T-helper 17 cell (primary cell): Measurements from ENCODE around the gene SUSD3. TPM values are rescaled to one million over a fixed set of nuclear protein-coding genes. Genes with fewer than 3 reads are reported as not detected.

Experiments
- ATAC-seq: fragments of 150-1000 bp; cut with Tn5 transposase; 2 replicates; pipeline ENCODE4 v1.10.0; 2021; ENCODE audit warnings: mild to moderate bottlenecking, moderate library complexity
- DNase-seq, 3 donors: peaks; one replicate each; pipeline versions ENCODE4 v3.0.0 to v3.0.0-alpha.2; 2020 to 2021
- H3K9me3 ChIP-seq: one replicate; pipeline ENCODE4 v1.7.0; 2013; ENCODE audit warnings: low read length, mild to moderate bottlenecking; ENCODE audit not compliant: control insufficient read depth, poor library complexity, severe bottlenecking
- H3K27ac Mint-ChIP-seq: one replicate; pipeline ENCODE4 v1.8.0; 2022; ENCODE audit warnings: mild to moderate bottlenecking, moderate library complexity, mixed read lengths
- H3K27me3 Mint-ChIP-seq: one replicate; pipeline ENCODE4 v1.8.0; 2022; ENCODE audit warnings: mixed read lengths
- H3K36me3 Mint-ChIP-seq: one replicate; pipeline ENCODE4 v1.8.0; 2022; ENCODE audit warnings: low read depth, mixed read lengths
- H3K4me1 Mint-ChIP-seq: one replicate; pipeline ENCODE4 v1.8.0; 2022; ENCODE audit warnings: mild to moderate bottlenecking, mixed read lengths
- H3K4me3 Mint-ChIP-seq: one replicate; pipeline ENCODE4 v1.8.0; 2022; ENCODE audit warnings: mild to moderate bottlenecking, moderate library complexity, mixed read lengths
- total RNA-seq, 4 donors: library from RNA in 2 of 4; stranded (reverse) in 2 of 4; gene quantifications; one replicate each; pipeline ENCODE4 v1.2.3 and lab custom pipeline; 2022 to 2026

SUSD3 gene
- total RNA-seq, 2 donors from 2014 or later = 47.2 to 62.3 TPM

DNA sequence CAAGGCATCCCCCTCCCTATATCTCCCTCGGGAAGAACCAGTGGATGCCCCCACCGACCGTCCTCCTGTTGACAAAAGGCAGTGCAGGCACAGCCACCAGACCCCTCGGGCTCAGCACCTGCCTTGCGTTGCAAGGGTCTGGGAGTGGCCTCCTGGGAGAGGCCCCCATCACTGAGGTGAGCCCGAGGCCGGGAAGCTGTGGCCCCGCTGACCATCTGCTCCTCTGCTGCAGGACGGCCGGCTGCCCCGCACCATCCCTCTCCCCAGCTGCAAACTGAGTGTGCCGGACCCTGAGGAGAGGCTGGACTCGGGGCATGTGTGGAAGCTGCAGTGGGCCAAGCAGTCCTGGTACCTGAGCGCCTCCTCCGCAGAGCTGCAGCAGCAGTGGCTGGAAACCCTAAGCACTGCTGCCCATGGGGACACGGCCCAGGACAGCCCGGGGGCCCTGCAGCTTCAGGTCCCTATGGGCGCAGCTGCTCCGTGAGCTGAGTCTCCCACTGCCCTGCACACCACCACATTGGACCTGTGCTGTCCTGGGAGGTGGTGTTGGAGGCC is 23.3 kb upstream of the SUSD3 start:
- peaks cover 29% of the 10 kb centered on the region for H3K4me1 Mint-ChIP-seq
- H3K27ac Mint-ChIP-seq = peak overlapping the region; percentile 83
- H3K4me3 Mint-ChIP-seq = no peak overlapping the region
- no peaks in the 10 kb centered on the region for H3K27me3 Mint-ChIP-seq
- DNase-seq = no peak
- ATAC-seq = no peak
- peaks cover 9% of the 10 kb centered on the region for H3K36me3 Mint-ChIP-seq
- H3K9me3 ChIP-seq = no peaks in the 10 kb centered on the region

DNA sequence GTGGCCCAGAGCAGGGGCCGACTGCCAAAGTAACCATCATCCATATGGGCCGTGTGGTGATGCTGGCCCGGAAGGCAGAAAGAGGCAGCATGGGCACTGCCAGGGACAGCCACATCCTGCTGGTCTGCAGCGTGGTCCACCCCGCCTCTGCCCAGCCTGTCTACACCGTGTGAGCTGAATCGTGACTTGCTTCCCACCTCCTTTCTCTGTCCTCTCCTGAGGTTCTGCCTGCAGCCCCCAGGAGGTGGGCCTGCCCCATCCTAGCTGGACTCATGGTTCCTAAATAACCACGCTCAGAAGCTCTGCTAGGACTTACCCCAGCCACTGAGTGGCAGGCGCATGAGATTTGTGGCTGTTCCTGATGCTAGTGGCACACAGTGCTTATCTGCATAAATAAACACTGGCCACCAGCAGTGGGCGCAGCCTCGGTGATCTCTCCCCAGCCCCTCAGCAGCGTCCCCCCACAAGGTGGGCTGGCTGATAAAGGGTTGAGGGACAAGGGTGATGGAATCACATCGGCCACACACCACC is 22.6 kb upstream of the SUSD3 start:
- Mint-ChIP-seq H3K4me3 (peak overlapping the region; percentile 9), H3K27me3 (no peaks in the 10 kb centered on the region), H3K27ac (peak overlapping the region; percentile 87), H3K4me1 (peaks cover 29% of the 10 kb centered on the region), H3K36me3 (peaks cover 5% of the 10 kb centered on the region)
- no peak for ATAC-seq
- H3K9me3 ChIP-seq = no peaks in the 10 kb centered on the region
- no peak for DNase-seq

DNA sequence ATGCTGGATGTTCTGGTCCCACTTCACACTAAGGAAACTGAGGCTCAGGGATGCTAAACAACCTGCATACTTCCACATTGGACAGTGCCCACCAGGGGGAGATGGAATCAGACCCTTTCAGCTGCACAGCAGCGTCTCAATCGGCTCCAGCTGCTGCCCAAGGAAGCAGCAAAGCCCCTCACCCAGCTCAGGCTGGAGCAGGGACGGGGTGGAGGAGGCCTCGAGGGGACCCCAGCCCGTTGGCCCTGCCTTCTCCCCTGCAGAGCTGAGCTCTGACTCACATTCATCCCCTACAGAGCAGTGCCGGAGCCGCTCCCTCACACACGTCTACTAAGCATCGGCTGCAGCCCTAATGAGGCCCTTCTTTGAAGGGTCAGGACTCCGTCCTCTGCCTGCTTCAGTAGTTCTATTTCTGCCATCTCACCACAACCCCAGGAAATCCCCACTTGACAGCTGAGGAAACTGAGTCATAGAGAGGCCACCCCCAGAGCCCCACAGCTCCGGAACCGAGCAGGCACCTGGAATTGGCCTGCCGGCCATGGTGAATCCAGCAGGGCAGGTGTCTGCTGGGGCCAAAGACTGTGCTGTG is 21.5 kb upstream of the SUSD3 start:
- Mint-ChIP-seq H3K4me1 (peaks cover 27% of the 10 kb centered on the region), H3K4me3 (no peak overlapping the region), H3K27ac (peak overlapping the region; percentile 87), H3K36me3 (peaks cover 2% of the 10 kb centered on the region), H3K27me3 (no peaks in the 10 kb centered on the region)
- DNase-seq (no peak), ATAC-seq (peak; percentile 13)
- H3K9me3 ChIP-seq = no peaks in the 10 kb centered on the region

DNA sequence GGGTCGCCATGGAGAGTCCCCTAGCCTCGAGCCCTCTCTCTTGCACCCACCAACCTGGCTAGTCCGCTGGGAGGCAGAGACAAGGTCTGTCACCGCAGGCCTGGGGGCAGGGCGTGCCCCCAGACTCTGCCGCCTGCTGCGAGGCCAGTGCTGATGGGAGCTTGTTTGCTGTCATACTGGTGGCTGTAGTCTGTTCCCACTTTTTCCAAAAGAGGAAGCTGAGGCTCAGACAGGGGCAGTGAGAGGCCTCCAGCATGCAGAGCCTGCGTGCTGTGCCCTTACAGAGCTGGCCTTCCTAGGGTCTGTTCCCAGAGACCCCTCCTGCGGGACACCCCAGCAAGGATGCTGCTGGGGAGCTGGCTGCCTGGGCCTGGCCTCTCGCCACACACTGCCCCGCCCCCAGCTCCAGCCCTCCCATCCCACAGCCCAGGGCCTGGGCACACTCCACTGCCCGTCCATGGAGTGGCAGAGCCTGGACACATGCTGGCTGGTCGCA is 21.0 kb upstream of the SUSD3 start:
- ATAC-seq (peak; percentile 22), DNase-seq (no peak)
- H3K9me3 ChIP-seq = no peaks in the 10 kb centered on the region
- peaks cover 29% of the 10 kb centered on the region for H3K4me1 Mint-ChIP-seq
- no peaks in the 10 kb centered on the region for H3K36me3 Mint-ChIP-seq
- peak overlapping the region; percentile 87 for H3K27ac Mint-ChIP-seq
- no peaks in the 10 kb centered on the region for H3K27me3 Mint-ChIP-seq
- H3K4me3 Mint-ChIP-seq = no peak overlapping the region

DNA sequence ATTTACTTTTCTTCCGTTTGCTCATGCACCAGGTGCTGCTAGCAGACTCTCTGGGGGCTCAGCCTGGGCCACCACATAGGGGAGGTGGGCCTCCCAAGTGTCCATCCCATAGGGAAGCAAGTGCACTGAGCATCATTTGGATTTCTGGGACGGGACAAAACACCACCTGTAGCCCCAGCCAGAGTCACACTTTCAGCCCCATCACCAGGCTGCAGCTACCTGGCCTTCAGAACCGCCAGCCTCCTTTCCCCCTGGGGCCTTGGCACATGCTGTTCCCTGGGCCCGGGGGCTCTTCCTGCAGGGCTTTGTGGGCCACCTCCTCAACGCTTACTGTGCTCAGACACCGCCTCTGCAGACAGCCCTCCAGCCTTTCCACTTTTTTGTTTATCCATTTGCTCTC is 19.6 kb upstream of the SUSD3 start:
- DNase-seq = no peak
- Mint-ChIP-seq H3K4me1 (peaks cover 28% of the 10 kb centered on the region), H3K27ac (peak overlapping the region; percentile 87), H3K27me3 (no peaks in the 10 kb centered on the region), H3K36me3 (no peaks in the 10 kb centered on the region), H3K4me3 (no peak overlapping the region)
- ATAC-seq = no peak
- H3K9me3 ChIP-seq = no peaks in the 10 kb centered on the region

DNA sequence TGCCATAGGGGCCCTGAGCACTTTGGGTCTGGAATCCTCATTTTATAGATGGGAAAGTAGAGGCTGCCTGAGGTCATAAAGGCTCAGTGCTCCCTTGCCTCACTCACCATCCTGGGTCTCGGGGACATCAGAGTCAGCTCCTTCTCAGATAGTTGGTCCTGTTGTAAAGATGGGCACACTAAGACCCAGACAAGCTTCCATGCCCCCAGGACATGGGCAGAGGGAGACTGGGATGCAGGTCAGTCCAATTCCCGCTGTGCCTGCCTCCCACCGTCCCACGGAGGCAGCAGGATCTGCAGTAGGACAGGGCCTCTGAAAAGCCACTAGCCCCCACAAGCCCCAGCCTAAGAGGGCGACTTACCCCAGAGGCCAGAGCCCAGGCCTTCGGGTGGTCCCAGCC is 19.0 kb upstream of the SUSD3 start:
- Mint-ChIP-seq H3K4me1 (peaks cover 29% of the 10 kb centered on the region), H3K4me3 (no peak overlapping the region), H3K27me3 (no peaks in the 10 kb centered on the region), H3K36me3 (no peaks in the 10 kb centered on the region), H3K27ac (peak overlapping the region; percentile 87)
- H3K9me3 ChIP-seq = no peaks in the 10 kb centered on the region
- no peak for DNase-seq
- no peak for ATAC-seq

DNA sequence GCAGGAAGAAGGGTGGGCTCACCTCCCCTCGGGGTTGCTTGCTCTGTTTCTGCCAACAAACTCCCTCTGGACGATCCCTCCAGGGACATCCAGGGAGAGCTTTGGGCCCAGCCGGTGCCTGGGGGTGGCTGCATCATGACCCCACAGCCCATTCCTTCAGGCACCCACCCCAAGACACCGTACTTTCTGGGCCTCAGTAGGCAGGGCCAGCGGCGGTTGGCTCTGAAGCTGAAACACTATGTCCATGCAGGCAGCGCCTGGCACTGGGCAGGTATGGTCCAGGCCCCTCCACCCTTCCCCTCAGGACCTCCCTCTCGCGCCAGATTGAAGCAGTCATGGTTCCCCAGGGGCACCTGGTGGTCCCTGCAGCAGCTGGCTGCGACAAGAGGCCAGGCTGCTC is 18.5 kb upstream of the SUSD3 start:
- Mint-ChIP-seq H3K36me3 (no peaks in the 10 kb centered on the region), H3K4me3 (no peak overlapping the region), H3K27me3 (no peaks in the 10 kb centered on the region), H3K4me1 (peaks cover 30% of the 10 kb centered on the region), H3K27ac (peak overlapping the region; percentile 45)
- no peaks in the 10 kb centered on the region for H3K9me3 ChIP-seq
- DNase-seq = no peak
- no peak for ATAC-seq

DNA sequence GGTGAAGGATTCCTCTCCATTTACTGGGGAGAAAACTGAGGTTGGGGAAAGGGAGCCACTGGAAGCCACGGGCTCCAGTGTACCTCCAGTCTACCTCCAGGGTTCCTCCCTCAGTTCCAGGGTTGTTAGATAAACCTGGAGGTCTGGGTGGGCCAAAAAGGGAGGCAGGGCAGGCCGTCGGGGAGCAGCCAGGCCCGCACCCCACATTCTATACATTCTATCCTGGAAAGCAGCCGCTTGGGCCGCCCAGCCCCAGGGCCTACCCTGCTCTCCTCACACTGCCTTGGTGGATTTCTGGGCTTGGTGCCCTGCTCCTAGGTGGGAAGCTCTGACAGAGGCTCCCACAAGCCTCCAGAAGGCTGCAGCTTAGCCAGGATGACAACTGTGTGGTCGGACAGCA is 18.1 kb upstream of the SUSD3 start:
- Mint-ChIP-seq H3K27ac (peak overlapping the region; percentile 45), H3K4me3 (no peak overlapping the region), H3K36me3 (no peaks in the 10 kb centered on the region), H3K27me3 (no peaks in the 10 kb centered on the region), H3K4me1 (peaks cover 31% of the 10 kb centered on the region)
- ATAC-seq (no peak), DNase-seq (no peak)
- no peaks in the 10 kb centered on the region for H3K9me3 ChIP-seq

DNA sequence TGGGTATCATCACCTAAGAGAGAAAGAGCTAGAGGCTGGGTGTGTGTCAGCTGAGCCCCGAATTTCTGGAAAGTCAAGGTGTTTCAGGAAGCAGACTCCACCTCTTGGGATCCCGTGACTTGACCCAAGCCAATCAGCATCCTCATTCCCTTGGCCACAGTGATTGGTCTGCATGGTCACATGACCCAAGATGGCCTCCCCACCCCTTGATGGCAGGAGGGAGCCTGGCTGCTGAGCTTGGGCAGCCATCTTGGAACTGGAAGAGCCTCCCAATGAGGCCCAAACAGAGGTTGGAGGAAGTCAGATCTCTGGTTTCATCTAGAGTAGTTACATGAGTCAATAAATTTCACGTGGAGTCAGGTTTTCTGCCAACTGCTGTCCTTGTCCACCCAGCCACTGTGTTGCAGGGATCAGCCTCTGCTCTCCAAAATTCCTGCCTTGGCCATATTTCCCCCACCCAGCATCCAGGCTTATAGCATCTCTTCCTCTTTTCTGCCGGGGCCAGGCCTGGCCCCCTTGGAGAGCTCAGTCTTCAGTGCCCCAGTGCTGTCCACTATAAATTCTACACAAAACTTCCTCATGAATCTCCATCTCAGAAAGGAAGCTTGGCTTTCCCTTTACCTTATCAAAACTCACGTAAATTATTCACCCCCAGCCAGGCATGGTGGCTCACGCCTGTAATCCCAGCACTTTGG is 17.2 kb upstream of the SUSD3 start:
- DNase-seq = no peak
- H3K9me3 ChIP-seq = no peaks in the 10 kb centered on the region
- Mint-ChIP-seq H3K27ac (peak overlapping the region; percentile 90), H3K27me3 (no peaks in the 10 kb centered on the region), H3K36me3 (no peaks in the 10 kb centered on the region), H3K4me3 (no peak overlapping the region), H3K4me1 (peaks cover 31% of the 10 kb centered on the region)
- ATAC-seq = no peak

DNA sequence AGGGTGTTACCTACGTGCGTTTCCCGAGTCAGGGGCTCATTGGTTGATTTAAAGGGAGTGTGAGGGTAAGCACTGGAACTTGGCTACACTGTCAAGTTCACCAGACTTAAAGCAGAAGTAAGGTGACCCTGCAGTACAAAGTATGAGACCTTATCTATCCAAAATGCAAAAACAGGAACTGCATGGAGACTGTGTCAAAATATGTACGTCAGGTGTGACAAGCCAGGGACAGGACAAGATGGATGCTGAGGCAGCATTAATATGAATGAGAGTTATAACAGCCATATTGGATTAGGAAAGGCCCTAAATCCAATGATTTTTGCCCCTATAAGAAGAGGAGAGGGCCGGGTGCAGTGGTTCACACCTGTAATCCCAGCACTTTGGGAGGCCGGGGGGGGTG is 15.4 kb upstream of the SUSD3 start:
- peak; percentile 49 for ATAC-seq
- peak overlapping the region; percentile 90 for H3K27ac Mint-ChIP-seq
- no peak for DNase-seq
- no peaks in the 10 kb centered on the region for H3K9me3 ChIP-seq
- H3K36me3 Mint-ChIP-seq = no peaks in the 10 kb centered on the region
- H3K4me1 Mint-ChIP-seq = peaks cover 29% of the 10 kb centered on the region
- no peaks in the 10 kb centered on the region for H3K27me3 Mint-ChIP-seq
- H3K4me3 Mint-ChIP-seq = no peak overlapping the region

DNA sequence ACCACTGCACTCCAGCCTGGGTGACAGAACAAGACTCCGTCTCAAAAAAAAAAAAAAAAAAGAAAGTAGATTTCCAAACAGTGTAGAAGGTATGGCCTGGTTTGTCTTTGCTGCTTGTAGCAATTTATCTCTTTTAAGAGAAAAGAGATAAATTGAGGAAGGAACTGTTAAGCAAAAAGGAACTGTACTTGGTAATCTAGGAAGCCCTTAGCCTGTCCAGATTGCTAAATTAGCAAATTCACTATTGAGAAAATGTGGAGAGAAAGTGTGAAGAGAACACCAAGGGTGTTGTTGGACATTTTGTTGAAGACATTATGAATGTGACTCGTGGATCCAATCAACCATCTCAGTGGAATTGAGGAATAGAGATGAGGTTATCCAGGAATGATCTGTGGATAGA is 13.0 kb upstream of the SUSD3 start:
- Mint-ChIP-seq H3K36me3 (no peaks in the 10 kb centered on the region), H3K27me3 (no peaks in the 10 kb centered on the region), H3K4me1 (peaks cover 32% of the 10 kb centered on the region), H3K27ac (no peak overlapping the region), H3K4me3 (no peak overlapping the region)
- no peaks in the 10 kb centered on the region for H3K9me3 ChIP-seq
- DNase-seq (no peak), ATAC-seq (no peak)

DNA sequence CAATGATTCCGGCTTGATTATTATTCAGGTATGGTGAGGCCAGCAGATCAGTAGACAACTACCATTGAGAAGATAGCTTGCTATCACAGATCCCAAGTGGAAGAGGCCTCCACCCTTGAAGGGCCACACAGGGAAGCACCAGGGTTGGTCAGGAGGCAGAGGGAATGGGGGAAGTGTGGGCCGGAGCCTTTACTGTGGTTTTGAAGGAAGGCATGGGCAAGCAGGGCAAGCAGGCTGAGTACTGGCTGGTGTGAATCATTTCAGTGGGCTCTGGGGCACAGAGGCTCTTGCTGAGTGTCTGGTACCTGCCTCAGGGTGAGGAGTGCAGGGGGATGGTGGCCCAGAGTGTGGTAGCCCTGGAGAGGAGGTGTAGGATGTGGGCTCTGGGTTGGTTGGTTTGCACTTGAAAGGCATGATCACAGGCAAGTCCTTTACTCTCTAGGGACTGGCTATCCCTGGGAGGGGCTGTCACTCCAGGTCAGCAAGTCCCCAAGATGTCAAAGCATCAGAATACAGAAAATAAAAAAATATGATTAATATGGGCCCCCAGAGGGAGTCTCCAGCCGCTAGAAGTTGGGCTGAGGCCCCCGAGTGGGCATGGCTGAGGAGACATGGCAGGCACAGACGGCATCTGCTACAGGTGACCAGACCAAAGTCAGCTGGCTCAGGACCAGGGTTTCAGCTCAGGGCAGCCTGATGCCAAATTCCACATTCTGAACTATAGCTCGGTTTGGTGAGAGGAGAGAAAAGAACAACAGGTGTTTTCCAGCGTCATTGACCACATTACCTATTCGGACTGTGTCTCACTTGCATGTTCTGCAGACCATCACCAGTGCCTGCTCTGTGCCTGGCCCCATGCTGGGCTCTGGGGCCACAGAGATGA is 9.7 kb upstream of the SUSD3 start:
- H3K9me3 ChIP-seq = no peaks in the 10 kb centered on the region
- Mint-ChIP-seq H3K27ac (peak overlapping the region; percentile 41), H3K4me1 (peaks cover 20% of the 10 kb centered on the region), H3K4me3 (no peak overlapping the region), H3K36me3 (no peaks in the 10 kb centered on the region), H3K27me3 (no peaks in the 10 kb centered on the region)
- ATAC-seq (no peak), DNase-seq (no peak)

DNA sequence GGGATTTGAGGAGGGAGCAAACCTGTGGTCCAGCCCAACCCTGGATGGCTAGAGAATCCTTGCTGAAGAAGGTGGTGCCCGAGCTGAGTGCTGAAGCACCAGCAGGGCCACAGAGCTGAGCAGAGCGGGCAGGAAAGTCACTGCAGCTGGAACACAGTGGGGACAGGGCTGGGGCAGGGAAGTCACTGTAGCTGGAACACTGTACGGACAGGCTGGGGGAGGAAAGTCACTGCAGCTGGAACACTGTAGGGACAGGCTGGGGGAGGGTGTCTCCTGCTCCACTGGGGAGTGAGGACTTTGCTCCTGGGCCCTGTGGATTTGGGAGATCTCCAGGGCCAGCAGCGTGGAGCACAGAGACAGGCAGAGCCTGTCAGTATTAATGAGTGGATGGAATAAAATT is 9.0 kb upstream of the SUSD3 start:
- DNase-seq = no peak
- no peaks in the 10 kb centered on the region for H3K36me3 Mint-ChIP-seq
- H3K27ac Mint-ChIP-seq = peak overlapping the region; percentile 41
- H3K4me3 Mint-ChIP-seq = no peak overlapping the region
- peaks cover 20% of the 10 kb centered on the region for H3K4me1 Mint-ChIP-seq
- ATAC-seq = no peak
- no peaks in the 10 kb centered on the region for H3K27me3 Mint-ChIP-seq
- H3K9me3 ChIP-seq = no peaks in the 10 kb centered on the region
